ENCODE data around the gene DENND4B.

GRCh38 chr1:153977250-153978240, 31.0 kb upstream of the DENND4B start, which contains the start of gene JTB:
- TF ChIP-seq CTCF (conservative IDR thresholded peaks at IDR 0.05) (no peak), EZH2 (IDR thresholded peaks at IDR 0.05; ENCODE audit: low read depth) (no peak)
